GOT3 (cell line): ENCODE data around the gene PRRG3.

Source experiments
- DNase-seq: peaks from one replicate; lab custom pipeline; 2025; ENCODE audit warnings: mixed read lengths; lab: John Stamatoyannopoulos, UW

PRRG3 gene

DNA sequence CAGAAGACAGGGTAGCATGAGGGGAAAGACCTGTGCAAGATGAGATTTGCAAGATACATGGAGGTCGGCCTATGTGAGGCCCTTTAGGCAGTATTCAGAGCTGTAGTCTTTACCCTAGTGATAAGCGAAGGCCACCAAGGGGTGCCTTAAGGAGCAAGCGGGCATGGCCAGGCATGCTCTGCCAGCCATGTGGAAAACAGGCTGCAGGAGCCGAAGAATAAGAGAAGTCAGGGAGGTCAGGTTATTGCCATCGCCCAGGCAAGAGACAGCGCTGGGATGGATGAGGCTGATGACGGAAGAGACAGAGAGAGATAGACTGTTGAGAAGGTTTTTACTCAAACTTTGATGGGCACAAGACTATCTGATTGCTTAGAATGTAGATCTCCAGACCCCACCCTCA is 13.6 kb downstream of the PRRG3 start:
- DNase-seq: no peak

DNA sequence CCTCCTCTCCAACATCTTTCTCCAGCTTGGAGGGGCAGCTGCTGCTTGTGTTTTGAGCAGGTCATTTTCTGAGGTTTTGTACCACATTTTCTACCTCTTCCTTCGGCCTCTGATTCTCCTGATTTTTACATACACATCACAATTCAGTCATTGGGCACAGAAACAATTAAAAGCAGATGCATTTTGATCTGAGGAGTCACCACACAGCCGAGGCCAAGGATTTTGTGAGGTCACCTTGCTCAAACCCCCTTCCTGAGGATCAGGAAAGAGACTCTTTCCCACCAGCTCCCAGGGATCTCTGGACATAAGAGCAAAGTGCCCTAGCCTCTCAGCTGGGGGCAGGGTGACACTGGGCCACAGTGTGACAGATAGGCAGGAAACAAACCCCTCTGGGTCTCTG is 15.2 kb downstream of the PRRG3 start:
- DNase-seq: no peak

DNA sequence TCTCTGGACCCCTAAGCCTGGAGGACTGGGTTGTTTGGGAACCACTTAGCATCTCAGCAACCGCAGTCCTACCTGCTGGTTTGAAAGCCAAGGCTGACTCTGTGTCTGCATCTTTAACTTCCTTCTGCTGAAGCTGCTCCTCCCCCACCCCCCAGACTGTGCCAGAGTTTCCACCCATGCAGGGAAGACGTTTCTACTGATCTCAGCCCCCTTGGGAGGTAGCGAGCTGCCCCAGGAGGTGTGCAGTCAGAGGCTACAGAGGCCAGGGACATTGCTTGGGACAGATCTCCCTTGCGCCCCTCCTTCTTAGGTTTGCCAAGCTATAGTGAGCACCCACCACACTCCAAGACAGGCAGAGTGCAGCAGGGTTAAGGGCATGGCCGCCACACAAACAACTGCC is 15.9 kb downstream of the PRRG3 start:
- no peak for DNase-seq

DNA sequence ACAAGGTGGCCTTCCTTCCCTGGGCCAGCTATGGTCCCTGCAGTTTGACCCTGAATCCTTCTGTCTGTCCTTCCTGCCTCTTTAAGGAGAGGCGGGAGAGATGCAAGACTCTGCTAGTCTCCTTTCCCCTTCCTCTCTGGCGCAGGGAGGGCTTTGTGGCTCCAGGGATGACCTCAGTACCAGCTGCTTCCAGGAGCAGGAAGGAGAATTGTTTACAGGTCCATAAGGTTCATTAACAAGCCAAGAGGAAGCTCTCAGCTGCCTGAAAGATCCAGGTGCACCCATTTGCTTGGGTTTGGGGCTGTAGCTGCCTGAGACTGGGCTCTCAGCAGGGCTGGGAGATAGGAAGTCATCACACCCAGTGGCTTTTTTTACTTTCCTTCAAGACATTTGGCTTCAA is 16.5 kb downstream of the PRRG3 start:
- no peak for DNase-seq

DNA sequence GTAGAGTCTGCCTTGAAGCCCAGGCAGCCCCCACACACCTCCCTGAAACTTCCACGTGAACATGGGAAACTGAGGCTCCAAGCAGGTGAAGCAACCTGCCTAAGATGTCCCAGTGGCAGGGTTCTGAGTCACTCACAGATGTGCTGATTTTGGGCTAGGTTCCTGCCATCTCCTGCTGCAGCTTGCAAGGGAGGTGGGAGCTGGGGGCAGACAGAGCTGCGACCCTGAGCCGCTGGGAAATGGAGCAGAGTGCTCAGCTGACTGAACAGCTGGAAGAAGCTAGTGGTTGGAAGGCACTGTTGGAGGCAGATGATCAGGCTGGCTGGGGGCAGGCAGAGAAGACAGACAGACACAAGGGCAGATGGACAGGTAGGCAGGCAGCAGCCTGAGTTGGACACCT is 17.0 kb downstream of the PRRG3 start:
- DNase-seq: no peak

DNA sequence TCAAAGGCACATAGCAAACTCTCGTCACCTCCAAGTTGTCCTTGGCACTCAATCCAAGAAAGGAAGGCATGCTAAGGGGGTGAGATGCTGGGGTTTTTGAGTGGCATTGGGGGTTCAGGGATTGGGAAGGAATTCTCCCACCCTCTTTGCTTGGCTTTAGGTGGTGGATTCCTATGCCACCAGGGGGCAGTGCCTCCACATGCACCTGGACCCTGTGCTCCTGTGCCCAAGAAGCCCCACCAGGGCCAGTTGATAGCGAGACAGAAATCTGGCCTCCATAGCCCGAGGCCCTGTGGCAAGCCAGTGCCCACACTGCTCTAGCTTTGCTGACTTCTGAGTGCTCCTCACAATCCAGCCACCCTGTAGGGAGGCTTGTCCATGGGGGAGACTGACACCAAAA is 18.6 kb downstream of the PRRG3 start:
- DNase-seq: no peak

DNA sequence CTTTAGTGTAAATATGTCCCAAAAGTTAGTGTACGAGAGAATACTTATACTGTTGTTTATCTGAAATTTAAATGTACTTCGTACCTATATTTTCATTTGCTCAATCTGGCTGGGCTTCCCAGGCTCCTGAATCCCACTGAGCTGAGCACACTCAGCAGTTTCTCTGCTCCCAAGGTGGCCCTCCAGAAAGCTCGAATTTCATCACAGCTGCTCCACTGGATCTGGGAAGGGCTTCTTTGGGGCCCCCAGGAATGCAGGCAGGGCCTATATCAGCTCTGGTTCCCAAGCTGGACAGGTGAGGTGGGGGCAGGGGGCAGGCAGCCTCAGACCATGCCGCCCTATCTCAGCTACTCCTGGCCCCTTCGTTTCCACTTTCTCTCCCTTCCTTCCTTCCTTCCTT is 19.1 kb downstream of the PRRG3 start:
- DNase-seq: no peak

DNA sequence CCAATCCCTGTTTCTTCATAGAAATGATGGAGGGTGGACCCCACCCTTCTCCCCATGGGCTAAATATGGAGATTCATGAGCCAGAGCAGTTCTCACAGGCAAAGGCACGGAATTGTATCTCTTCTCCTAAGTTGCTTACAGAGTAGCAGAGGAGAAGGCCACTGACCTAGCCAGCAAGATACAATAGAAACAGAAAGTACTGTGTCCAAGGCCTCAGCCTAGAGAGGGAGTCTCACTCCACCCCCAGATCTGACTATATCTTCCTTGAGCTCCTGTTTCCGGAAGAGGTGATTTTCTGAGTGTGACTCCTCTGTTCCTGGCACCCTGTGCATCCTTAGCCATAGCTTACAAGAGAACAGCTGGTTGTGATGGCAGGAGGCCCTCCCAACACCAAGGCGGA is 20.5 kb downstream of the PRRG3 start, which contains the start of gene FATE1:
Gene FATE1, plus strand, starts transcription at position 284 of the 400 bp plus-strand sequence. Its CDS starts 85 bp downstream, at position 369.
- DNase-seq: no peak

DNA sequence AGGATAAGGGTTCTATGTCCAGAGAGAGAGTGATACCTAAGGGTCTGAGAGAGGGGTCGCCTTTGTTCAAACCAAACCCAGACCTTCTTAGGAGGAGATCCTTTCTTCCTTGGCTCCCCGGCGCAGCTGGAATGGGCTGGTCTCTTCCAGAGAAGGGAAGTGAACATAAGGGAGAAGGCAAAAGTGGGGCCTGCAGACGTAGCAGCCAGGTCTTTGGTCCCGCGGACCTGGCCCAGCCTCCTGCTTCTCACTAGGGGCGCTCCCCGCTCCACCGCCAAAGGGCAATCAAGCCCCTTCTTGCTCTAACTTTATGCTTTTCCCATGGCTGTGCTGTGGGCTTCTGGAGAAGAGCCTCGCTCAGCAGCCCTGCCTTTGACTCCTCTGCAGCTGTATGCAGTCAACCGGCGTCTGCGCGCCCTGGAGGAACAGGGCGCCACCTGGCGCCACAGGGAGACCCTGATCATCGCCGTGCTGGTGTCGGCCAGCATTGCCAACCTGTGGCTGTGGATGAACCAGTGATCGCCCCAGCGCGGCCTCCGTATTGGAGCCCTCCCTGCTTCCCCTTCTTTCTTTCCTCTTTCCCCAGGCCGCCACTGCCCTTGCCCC is 27.1 kb downstream of the PRRG3 start:
- DNase-seq: no peak

DNA sequence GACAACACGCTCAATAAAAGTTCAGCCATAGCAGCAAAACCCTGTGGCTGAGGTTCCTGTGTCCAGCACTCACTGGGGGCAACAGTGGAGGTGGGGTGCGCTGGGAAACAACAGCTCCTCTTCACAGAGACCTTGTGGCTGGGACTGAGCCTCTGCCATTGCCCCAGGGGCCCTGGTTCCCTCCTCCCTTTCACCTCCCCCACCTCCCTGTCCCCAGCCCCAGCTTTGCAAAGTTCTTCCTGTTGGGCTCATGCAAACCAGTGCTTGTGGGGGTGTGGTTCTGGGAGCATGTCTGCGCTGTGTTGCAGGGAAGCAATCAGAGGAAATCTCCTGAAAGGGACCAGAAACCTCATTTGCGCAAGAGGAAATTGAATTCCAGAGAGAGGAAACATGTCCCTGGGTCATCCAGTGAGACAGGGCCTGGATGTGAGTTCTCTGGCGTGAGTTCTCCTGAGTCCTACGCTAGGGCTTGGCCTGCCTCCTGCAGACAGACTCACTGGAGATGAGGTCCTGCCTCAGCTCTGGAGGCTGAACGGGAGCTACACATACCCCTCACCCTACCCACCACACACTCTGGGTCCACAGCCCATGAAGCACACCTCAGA is 28.0 kb downstream of the PRRG3 start:
- no peak for DNase-seq

DNA sequence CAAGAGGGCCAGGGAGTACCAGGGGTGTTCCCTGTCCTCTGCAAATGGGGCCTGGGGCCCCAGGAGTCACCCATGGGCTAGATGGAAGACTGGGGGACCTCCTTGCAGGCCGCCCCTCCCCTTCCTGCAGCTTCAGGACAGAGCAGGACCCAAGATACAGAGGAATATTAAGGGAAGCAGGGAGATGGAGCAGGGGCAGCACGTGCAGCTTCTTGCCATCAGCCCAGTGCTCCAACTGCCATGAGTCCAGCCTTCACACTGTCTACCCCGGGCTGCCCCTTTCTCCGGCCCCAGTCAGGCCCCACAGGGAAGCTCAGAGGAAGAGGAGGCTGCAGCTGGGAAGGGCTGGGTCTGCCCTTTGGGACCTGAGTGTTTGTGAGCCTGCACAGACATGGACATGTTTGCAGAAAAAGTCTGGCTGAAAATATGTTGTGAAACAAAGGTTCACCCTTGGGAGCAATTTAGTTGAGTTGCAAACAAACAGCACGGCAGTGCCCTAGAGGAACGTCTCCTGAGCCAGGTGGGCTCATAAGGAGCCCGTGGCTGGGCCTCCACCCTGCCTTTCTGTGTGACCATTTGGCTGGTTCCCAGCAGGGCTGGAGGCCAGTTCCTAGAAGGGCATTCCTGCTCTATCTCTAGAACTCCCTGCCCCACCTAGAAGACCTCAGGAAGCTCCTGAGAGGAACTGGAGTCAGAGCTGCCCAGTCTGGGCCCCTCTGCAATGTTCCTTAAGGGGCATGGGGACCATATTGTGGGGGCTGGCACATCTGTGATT is 29.5 kb downstream of the PRRG3 start:
- no peak for DNase-seq

DNA sequence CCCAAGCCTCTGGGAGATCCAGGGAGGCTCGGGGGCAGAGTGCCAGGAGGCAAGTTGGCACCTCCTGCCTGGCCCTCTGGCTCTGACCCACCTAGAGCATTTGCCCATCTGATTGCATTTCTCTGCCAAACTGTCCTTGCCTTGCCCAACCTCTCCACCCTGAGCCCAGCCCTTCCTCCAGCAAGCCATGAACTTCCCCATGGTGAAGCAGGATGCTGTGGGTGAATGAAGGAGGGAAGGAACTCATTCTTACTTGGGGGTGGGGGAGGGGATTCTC is 30.0 kb downstream of the PRRG3 start:
- DNase-seq: no peak

DNA sequence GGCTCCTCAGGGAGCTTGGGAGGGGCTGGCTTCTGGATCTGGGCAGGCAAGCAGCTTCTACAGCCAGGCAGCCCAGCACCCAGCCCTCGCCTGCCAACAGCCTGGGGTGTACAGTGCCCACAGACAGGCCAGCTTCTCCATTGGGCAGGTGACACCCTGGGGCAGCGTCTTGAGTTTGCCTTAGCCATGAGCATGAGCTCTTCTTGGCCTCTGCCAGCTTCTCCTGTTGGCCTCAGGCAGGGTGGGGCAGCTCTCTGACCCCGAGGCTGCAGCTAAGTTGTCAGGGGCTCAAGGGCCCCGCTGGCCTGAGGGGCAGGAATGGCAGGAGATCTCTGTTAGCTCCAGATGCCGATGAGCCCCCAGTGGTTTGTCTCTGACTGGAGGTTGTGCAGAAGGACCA is 31.5 kb downstream of the PRRG3 start:
- DNase-seq: no peak

DNA sequence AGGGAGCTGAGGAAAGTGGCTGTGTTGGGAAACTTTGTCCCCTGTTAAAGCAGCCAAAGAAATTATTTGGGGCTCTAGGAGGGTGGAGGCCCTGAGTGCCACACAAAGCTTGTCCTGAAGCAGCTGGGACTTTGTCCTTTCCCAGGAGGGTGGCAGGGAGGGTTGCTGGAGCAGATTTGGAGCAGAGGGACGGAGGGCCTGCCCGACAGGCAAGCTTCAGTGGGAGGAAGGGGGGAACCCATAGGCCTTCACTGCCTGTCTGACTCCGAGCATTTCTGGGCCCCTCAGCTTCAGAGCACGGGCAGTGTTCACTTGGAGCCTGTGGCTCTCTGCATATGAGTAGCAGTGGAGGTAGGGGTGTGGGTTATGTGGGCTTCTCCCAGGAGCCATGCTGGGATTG is 32.1 kb downstream of the PRRG3 start:
- DNase-seq: no peak

DNA sequence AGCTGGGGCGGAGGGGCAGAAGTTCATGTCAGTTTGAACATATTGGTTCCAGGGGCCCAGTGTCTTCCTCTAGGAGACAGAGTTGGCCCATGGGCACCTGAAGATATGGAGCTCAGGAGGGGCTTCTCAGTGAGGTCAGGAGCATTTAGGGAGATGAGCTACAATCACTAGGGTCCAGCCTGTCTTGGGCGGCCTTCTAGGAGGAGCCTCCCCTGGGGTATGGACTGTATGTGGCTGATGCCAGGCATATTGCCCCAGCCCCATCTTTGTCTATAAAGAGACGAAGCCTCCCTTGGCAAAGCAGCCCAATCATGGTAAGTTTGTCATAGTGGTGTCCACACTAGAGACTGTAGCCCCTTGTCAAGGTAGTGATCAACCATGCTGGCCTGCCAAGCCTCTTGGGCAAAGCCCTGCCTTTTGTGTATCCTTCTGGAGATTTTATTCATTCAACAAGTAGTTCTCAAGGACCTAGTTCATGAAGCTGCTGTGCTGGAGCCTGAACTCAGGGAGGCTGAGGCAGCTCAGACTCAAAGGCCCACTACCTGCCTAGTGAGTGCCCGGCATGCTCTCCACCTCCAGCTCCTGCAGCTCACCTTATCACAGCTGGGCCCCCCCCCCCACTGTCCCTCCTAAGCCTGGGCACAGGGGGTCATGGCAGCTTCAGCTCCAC is 33.9 kb downstream of the PRRG3 start:
- DNase-seq: no peak

DNA sequence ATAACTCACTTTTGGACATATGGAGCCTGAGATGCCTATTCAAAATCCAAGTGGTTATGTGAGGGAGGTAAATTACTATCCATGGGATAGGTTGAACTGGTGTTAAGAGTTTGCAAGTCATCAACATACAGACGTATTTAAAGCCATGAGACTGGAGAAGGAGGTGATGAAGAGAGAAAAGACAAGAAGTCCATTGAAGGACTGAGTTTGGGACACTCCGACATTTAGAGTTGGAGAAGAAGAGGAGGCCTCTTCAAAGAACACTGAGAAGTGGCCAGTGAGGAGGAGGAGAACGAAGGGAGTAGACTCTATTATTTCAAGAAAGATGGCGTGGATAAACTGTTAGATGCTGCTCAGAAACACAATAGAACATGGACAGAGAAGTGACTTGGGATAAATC is 39.2 kb downstream of the PRRG3 start, which contains the start of gene CNGA2:
Gene CNGA2, plus strand, starts transcription at position 301 of the 400 bp plus-strand sequence. CDS start 3,738 bp downstream, outside the sequence.
- no peak for DNase-seq

DNA sequence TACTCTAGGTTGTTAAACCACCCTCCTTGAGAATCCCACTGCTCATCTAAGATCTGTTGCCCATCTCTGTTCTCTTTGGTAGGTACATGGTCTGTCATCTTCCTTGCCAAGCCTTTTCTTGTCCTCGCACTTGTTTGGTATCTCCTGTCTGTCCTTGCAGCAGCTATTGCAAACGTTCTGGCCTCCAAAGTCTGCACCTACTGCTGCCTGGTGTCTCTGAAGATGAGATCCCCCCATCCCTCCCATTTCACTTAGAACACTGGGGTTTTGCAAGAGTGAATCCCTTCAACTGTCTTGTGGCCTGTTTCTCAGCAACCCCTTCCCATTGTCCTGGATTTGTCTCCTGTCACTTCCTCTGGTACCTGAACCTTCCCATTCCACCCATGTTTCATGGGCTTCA is 40.0 kb downstream of the PRRG3 start:
- DNase-seq: no peak

DNA sequence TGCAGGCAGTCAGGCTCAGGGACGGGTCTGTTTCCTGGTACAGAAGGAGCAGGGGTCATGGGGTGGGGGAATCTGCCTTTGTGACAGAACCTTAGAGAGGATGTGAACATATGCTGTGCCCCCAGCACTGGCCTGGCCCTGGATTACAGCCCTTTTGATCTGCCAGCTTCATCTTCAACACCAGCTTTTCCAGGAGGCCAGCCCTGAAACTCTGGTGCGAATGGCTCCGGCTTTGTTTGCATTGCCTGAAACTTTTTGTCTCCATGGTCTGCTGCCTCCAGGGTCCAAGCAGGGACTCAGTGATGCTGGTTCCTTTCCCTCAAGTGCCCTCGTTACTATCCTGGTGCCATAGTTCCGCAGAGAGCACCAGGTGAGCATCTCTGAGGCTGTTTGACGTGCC is 41.4 kb downstream of the PRRG3 start:
- no peak for DNase-seq

DNA sequence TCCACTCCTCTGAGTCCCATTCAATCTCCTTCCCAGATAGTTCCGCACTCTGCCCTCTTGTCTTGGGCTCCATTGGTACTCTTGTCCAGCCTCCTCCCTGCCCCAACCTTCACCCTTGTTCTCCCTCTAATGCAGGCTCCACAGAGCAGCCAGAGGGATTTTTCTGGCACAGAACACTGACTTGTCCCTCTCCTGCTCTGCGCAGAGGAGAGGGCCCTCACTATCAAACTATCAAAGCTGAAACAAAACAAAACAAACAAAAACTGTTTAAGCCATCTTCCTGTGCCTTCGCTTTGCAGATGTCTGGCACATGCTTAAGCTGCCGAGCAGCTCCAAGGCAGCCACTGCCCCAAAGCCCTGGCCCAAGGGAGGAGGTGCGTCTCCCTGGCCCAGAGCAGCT is 42.2 kb downstream of the PRRG3 start:
- DNase-seq: no peak

DNA sequence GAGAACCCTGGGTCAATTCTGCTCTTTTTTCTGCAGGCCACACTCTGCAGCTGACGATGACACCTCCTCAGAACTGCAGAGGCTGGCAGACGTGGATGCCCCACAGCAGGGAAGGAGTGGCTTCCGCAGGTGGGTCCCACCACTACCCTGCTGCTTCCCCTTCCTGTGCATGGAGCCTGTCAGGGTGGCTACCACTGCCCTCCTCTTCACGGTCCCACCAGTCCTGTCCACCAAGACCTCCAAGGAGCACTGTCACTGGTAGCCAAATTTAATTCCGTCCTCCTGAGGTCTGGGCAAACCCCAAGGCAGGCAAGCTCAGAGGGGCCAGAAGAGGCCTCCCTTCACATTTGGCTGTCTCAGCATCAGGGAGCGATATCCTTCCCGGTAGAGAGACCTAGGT is 43.5 kb downstream of the PRRG3 start:
- DNase-seq: no peak

DNA sequence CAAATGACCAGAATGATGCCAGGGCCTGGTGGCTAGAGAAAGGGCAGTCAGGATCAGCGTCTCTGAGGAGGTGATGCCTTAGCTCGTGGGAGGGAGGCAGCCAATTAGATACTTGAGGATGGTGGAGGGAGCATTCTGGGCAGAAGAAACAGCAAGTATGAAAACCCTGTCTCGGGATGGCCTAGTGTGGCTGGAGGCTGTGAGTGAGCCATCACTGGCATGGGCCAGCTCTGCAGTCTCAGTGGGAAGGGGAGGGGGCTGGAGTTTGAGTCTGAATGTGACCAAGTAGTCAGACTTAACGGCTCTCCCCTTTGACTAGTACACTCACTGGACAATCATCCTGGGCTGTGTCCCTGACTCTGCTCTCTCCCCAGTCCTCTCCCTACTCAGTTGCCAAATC is 46.3 kb downstream of the PRRG3 start:
- no peak for DNase-seq

DNA sequence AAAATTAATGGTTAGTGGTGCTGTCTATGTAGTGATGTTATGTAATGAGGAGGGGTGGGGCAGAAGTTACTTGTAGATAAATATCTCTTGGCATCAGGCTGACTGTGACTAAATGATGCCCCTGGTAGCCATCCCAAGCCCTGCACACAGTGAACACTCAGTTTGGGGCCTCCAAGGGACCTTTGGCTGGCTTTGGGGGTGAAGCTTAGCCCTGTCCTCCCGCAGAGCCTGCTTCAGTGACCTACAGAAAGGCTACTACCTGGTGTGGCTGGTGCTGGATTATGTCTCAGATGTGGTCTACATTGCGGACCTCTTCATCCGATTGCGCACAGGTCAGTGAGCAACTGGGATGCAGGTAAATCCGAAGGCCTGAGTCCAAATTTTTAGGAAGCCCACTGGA is 47.1 kb downstream of the PRRG3 start:
- no peak for DNase-seq
